HFF-Myc (cell line): Measurements from ENCODE around the gene WASF1.
"Not testable (repeated sequence)": the region's sequence is repeated elsewhere in the genome, so short reads cannot be mapped to it uniquely, and the experiment has no call there.

Experiments
- DNase-seq: peaks from one replicate; pipeline ENCODE4 v3.0.0-alpha.2; 2011; ENCODE audit warnings: low read depth; ENCODE audit errors: extremely low read depth
- H3K4me3 ChIP-seq: replicated peaks from 2 replicates; pipeline ENCODE4 v1.5.1; 2011; ENCODE audit warnings: low read depth, mild to moderate bottlenecking, control low read depth, low read length
- CTCF ChIP-seq: IDR thresholded peaks from 2 replicates; pipeline ENCODE4 v1.5.1; 2012; ENCODE audit warnings: mild to moderate bottlenecking, low read depth, low read length, control low read depth; ENCODE audit errors: missing control alignments

The WASF1 gene

DNA sequence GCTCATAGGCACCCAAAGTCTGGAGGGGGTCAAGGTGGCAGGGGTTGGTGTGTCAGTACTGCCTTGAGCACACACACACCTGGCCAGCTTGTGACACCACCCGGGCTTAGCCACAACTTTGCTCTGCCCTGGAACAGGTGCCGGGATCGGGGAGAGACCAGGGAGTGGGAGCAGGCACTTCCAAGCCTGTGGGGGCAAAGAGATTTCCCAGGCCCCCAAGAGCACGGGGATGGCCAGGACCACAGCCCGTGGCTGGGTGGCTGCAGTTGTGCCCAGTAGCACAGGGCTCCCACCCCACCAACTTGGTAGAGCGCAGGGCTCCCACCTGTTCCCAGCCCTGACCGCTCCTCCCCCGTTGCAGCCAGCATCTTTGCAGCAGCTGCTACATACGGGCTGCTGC is 40.4 kb downstream of the WASF1 start:
- H3K4me3 ChIP-seq: no peak overlapping the region

DNA sequence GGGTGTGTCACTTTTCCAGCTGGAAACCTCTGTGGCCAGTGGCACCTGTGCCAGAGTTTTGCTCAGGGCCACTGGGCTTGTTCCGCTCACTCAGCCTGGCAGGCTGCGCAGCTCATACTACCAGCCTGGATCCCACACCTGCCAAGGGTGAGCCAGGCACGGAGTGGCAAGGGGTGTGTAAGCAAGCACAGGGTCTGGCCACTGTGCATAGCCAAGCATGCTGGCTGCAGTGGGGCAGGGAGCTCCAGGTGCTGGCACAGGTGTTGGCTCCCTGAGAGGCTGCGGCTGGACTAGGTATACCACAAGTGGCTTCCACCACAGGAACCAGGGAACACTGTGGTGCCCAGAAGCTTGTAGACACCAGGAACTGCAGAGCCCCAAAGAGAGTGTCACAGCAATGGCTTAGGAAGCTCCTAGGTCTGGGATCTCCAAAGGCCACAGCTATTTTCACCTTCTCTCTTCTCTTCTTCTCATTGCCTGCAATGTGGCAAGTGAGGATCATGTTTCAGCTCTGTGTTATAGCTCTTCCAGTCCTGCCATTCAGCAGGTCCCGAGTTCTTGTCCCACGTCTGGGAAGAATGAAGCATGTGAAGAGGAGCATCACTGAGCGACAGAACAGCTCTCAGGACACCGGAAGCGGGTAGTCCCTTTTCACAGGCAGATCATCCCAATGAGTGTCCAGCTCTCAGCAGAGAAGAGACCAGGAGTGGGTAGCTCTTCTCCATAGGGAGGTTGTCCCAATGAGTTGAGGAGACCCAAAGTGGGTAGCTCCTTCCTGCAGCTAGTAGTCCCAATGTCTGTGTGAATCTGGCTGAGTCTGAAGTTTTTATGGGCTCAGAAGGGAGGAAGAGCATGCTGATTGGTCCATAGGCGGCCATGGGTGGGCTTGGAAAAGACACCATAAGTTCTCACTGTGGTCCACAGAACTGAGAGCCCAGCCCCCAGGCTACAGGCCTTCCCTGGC is 41.3 kb downstream of the WASF1 start:
- TF ChIP-seq CTCF: no peak
- DNase-seq: no peak
- no peak overlapping the region for H3K4me3 ChIP-seq

More for the DNA sequence above, 40.4 kb downstream of the WASF1 start:
- TF ChIP-seq CTCF: no peak
- DNase-seq: no peak

DNA sequence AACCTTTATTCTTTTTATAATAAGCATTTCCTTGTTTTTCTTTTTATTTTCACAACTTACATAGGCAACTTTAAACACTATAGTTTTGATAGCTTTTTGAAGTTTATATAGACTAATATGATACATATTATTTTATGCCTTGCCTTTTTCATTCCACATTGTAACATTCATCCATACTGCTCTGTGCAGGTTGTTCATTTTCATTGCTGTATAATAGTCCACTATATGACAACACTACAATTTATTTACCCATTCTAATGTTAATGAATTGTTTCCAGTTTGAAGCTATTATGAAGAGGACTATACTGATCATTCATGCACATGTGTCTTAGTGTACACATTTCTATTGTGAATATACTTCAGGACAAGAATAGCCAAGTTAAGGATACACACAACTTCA is 49.1 kb downstream of the WASF1 start:
- no peak overlapping the region for H3K4me3 ChIP-seq
- no peak for TF ChIP-seq CTCF
- no peak for DNase-seq

- no peak for TF ChIP-seq CTCF
- no peak overlapping the region for H3K4me3 ChIP-seq
- DNase-seq: no peak
Observed at GRCh38 chr6:110128418-110128817, 51.1 kb downstream of the WASF1 start.

GRCh38 chr6:110125361-110125760 is 54.1 kb downstream of the WASF1 start:
- no peak for TF ChIP-seq CTCF
- H3K4me3 ChIP-seq: no peak overlapping the region
- DNase-seq: no peak

GRCh38 chr6:110121655-110122054 is 57.8 kb downstream of the WASF1 start:
- DNase-seq, H3K4me3 ChIP-seq: not testable (repeated sequence)

GRCh38 chr6:110116258-110116657 is 63.2 kb downstream of the WASF1 start:
- no peak for TF ChIP-seq CTCF
- no peak overlapping the region for H3K4me3 ChIP-seq
- DNase-seq: no peak
